Endothelial cell of umbilical vein (primary cell): ENCODE data around the gene CCDC85B. TPM values are rescaled to one million over a fixed set of nuclear protein-coding genes. Genes with fewer than 3 reads are reported as not detected.

ENCODE experiments used
- BruUV-seq: library from RNA; stranded (reverse); fragments of 400-500 nt; replicated peaks from 2 replicates; lab custom pipeline; 2021; lab: Mats Ljungman, UMichigan
- CTCF ChIA-PET: fragments of 300-600, 350-600 bp; sonication (Branson Sonifier 250); formaldehyde crosslinking; loops from one replicate; lab custom pipeline; 2021; ENCODE audit warnings: antibody characterized with exemption, inconsistent platforms; lab: Charles Lee
- POLR2A ChIA-PET: fragments of 300-600, 350-600 bp; sonication (Branson Sonifier 250); formaldehyde crosslinking; loops from one replicate; lab custom pipeline; 2021; ENCODE audit warnings: antibody characterized with exemption, inconsistent platforms; lab: Charles Lee
- DNase-seq: peaks from one replicate; pipeline ENCODE4 v3.0.0-alpha.2; 2011; ENCODE audit warnings: low read depth, low spot score
- FAIRE-seq: peaks from 2 replicates; lab custom pipeline; 2011; peaks lifted over from hg19 to GRCh38; lab: Jason Lieb, UNC
- H2AFZ ChIP-seq: 2 replicates; pipeline ENCODE4 v1.6.0; 2012; ENCODE audit warnings: low read depth, low read length, control low read depth, inconsistent platforms
- H3K27ac ChIP-seq: 2 replicates; pipeline ENCODE4 v1.5.1; 2011; ENCODE audit warnings: low read depth, mild to moderate bottlenecking, control low read depth, low read length, moderate library complexity; ENCODE audit not compliant: insufficient read depth
- H3K27me3 ChIP-seq, 2 experiments: 2 replicates each; pipeline versions ENCODE4 v1.6.0 to v1.6.1; 2011; ENCODE audit warnings: low read length in 2 of 2, mixed read lengths in 1 of 2; ENCODE audit not compliant: control insufficient read depth in 2 of 2, insufficient read depth in 2 of 2
- H3K36me3 ChIP-seq, 2 experiments: 2 replicates in 1 of 2; 3 replicates in 1 of 2; pipeline ENCODE4 v1.5.1; 2011; ENCODE audit warnings: low read length in 2 of 2, mild to moderate bottlenecking in 1 of 2, moderate library complexity in 1 of 2; ENCODE audit not compliant: control insufficient read depth in 2 of 2, insufficient read depth in 2 of 2; ENCODE audit errors: extremely low read depth in 1 of 2
- H3K4me1 ChIP-seq: 3 replicates; pipeline ENCODE4 v1.5.1; 2011; ENCODE audit warnings: mild to moderate bottlenecking, low read length; ENCODE audit not compliant: control insufficient read depth, insufficient read depth; ENCODE audit errors: extremely low read depth
- H3K4me2 ChIP-seq: 2 replicates; pipeline ENCODE4 v1.6.1; 2011; ENCODE audit warnings: low read length, control low read depth, mixed read lengths; ENCODE audit not compliant: insufficient read depth
- H3K4me3 ChIP-seq, 3 experiments: fragments of 200-600 bp in 1 of 3; sonication (generic), shearing (Covaris generic) in 1 of 3; replicated peaks in 1 of 3; 2 replicates each; pipeline ENCODE4 v1.5.1; 2011 to 2016; ENCODE audit warnings: control low read depth in 3 of 3, low read length in 3 of 3, mild to moderate bottlenecking in 2 of 3, inconsistent platforms in 1 of 3, low read depth in 1 of 3, moderate library complexity in 1 of 3; ENCODE audit not compliant: insufficient read depth in 1 of 3
- H3K79me2 ChIP-seq: 2 replicates; pipeline ENCODE4 v1.6.0; 2012; ENCODE audit warnings: low read length, inconsistent platforms; ENCODE audit not compliant: control insufficient read depth, insufficient read depth
- H3K9ac ChIP-seq: replicated peaks from 2 replicates; pipeline ENCODE3; 2011; ENCODE audit warnings: low read length, control low read depth; ENCODE audit not compliant: insufficient read depth; ENCODE audit errors: extremely low read depth
- H3K9me1 ChIP-seq: replicated peaks from 3 replicates; pipeline ENCODE4 v1.6.0; 2011; ENCODE audit warnings: mild to moderate bottlenecking, low read length; ENCODE audit not compliant: control insufficient read depth, insufficient read depth; ENCODE audit errors: extremely low read depth
- H3K9me3 ChIP-seq: replicated peaks from 2 replicates; pipeline ENCODE4 v1.5.1; 2012; ENCODE audit warnings: low read length, inconsistent platforms; ENCODE audit not compliant: control insufficient read depth, insufficient read depth
- H4K20me1 ChIP-seq: replicated peaks from 2 replicates; pipeline ENCODE3; 2011; ENCODE audit warnings: mild to moderate bottlenecking, low read length; ENCODE audit not compliant: control insufficient read depth, insufficient read depth; ENCODE audit errors: extremely low read depth
- CTCF ChIP-seq, 2 donors: IDR thresholded peaks; 1 replicate in 1 of 2; 2 replicates in 1 of 2; pipeline ENCODE4 v1.5.1; 2011; ENCODE audit warnings: low read length in 2 of 2, mild to moderate bottlenecking in 2 of 2, moderate library complexity in 2 of 2, control low read depth in 1 of 2, inconsistent platforms in 1 of 2, low read depth in 1 of 2; ENCODE audit not compliant: insufficient read depth in 1 of 2; ENCODE audit errors: extremely low read depth in 1 of 2
- EZH2 ChIP-seq: IDR thresholded peaks from 2 replicates; pipeline ENCODE4 v1.6.1; 2012; ENCODE audit warnings: borderline replicate concordance, low read depth, mild to moderate bottlenecking, moderate library complexity, low read length, inconsistent platforms; ENCODE audit not compliant: severe bottlenecking
- FOS ChIP-seq: IDR thresholded peaks from 2 replicates; pipeline ENCODE4 v1.6.1; 2011; ENCODE audit warnings: mild to moderate bottlenecking, low read length, moderate library complexity, borderline replicate concordance; ENCODE audit not compliant: insufficient read depth
- JUN ChIP-seq: IDR thresholded peaks from 2 replicates; pipeline ENCODE4 v1.6.1; 2011; ENCODE audit warnings: borderline replicate concordance, low read depth; ENCODE audit not compliant: insufficient read length, insufficient read depth
- MYC ChIP-seq: IDR thresholded peaks from one replicate; pipeline ENCODE4 v1.6.1; 2011; ENCODE audit warnings: mild to moderate bottlenecking, low read depth, low read length
- POLR2A ChIP-seq: IDR thresholded peaks from 2 replicates; pipeline ENCODE4 v1.6.1; 2012; ENCODE audit warnings: low read depth, mild to moderate bottlenecking, control low read depth, low read length
- POLR2AphosphoS5 ChIP-seq: IDR thresholded peaks from 2 replicates; pipeline ENCODE4 v1.6.1; 2012; ENCODE audit warnings: low read depth, mild to moderate bottlenecking, control low read depth, low read length, moderate library complexity; ENCODE audit not compliant: insufficient read depth
- dilution Hi-C: fragments of 300-500 bp; cut with MboI; formaldehyde crosslinking; loops from one replicate; pipeline ENCODE4 v1.15.0; 2019; ENCODE audit warnings: low sequenced_read_pairs; ENCODE audit not compliant: extremely low pct_ligation_motif_present
- intact Hi-C: fragments of 100-400 bp; cut with micrococcal nuclease; formaldehyde crosslinking; loops from one replicate; pipeline ENCODE4 v1.10.0; 2022
- polyA plus RNA-seq, 4 experiments: library from polyadenylated mRNA; depleted of rRNA in 3 of 4; stranded (reverse) in 3 of 4; unstranded in 1 of 4; fragments of >200 nt; gene quantifications; 2 replicates each; pipeline versions ENCODE4 v1.2.1 to v1.2.3, GENCODE V29; 2011 to 2012; ENCODE audit warnings: missing spikeins in 1 of 4
- total RNA-seq: library from RNA; stranded (reverse); gene quantifications from 2 replicates; pipeline ENCODE4 v1.2.3, GENCODE V29; 2021

Gene CCDC85B
- total and polyA plus RNA-seq, 2 donors (not counting 3 experiments of a cell fraction or from before 2014, with no cell fraction given), result 105 to 107 TPM

GRCh38 chr11:65853246-65853979, 37.1 kb upstream of the CCDC85B start:
- H3K9ac ChIP-seq, result no peak overlapping the region
- H3K9me1 ChIP-seq, result no peaks in the 10 kb centered on the region
- no peak overlapping the region for H2AFZ ChIP-seq
- no peak for TF ChIP-seq MYC
- TF ChIP-seq JUN, result no peak
- no peak for TF ChIP-seq EZH2
- no peak for TF ChIP-seq POLR2A
- TF ChIP-seq FOS, result no peak
- TF ChIP-seq POLR2AphosphoS5, result peak; percentile 4
- H3K4me3 ChIP-seq, result no peak overlapping the region
- FAIRE-seq, result peak; percentile 38
- ChIA-PET CTCF (interaction anchor here (0.9 to 1.9 kb wide), 2 partner anchors 15 to 73 kb away, joined by 4 to 6 read pairs; no protein-coding TSS in a partner anchor), POLR2A (no interaction called here)
- H3K36me3 ChIP-seq, result peaks cover 36 to 44% of the 10 kb centered on the region in 2 experiments
- H3K27me3 ChIP-seq, result no peaks in the 10 kb centered on the region
- H3K27ac ChIP-seq, result no peak overlapping the region
- DNase-seq, result no peak
- peaks cover 15% of the 10 kb centered on the region for H3K4me1 ChIP-seq
- H4K20me1 ChIP-seq, result peaks cover 9% of the 10 kb centered on the region
- H3K79me2 ChIP-seq, result peaks cover 49% of the 10 kb centered on the region
- no peak overlapping the region for H3K4me2 ChIP-seq
- H3K9me3 ChIP-seq, result no peaks in the 10 kb centered on the region
- intact Hi-C loops (no loop called here), dilution Hi-C loops (no loop called here)
- no TSS peak for BruUV-seq

DNA sequence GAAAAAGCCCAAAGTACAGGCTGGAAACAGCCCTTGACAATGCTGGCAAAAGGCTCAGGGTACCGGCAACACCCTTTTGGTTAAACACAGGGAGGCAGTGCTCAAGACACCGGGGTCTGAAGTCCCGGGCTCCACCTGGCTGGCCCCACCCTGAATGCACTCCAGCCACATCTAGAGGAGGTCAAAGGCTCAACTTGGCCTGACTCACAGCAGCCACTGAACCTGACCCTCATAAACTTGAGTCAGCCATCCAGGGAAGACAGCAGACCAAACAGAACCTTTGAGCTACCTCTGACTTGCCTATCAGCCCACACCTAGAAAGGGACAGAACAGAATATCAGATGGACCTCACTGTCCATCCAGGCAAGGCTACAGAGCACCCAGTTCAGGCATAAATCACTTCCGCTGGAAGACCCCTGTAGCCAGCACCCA, 36.3 kb upstream of the CCDC85B start:
- Histone ChIP-seq H3K9ac (no peak overlapping the region), H4K20me1 (peaks cover 9% of the 10 kb centered on the region)

More for the DNA sequence above, 36.3 kb upstream of the CCDC85B start:
- peaks cover 21% of the 10 kb centered on the region for H3K4me1 ChIP-seq
- POLR2A ChIA-PET, result no interaction called here
- no peaks in the 10 kb centered on the region for H3K9me3 ChIP-seq
- no peak overlapping the region for H3K4me2 ChIP-seq
- no peak overlapping the region for H3K27ac ChIP-seq
- DNase-seq, result no peak
- H2AFZ ChIP-seq, result no peak overlapping the region
- H3K9me1 ChIP-seq, result no peaks in the 10 kb centered on the region
- peaks cover 49% of the 10 kb centered on the region for H3K79me2 ChIP-seq
- H3K4me3 ChIP-seq, result no peak overlapping the region
- BruUV-seq, result no TSS peak
- dilution Hi-C loops (no loop called here), intact Hi-C loops (no loop called here)
- FAIRE-seq, result no peak
- H3K36me3 ChIP-seq, result peaks cover 36 to 44% of the 10 kb centered on the region in 2 experiments
- no peak for TF ChIP-seq POLR2AphosphoS5
- no peak for TF ChIP-seq JUN
- TF ChIP-seq EZH2, result no peak
- no peak for TF ChIP-seq MYC
- no peak for TF ChIP-seq CTCF (IDR thresholded peaks at IDR 0.05; ENCODE audit: extremely low read depth in 1 of 2, insufficient read depth in 1 of 2, low read depth in 1 of 2, low read length in 2 of 2)
- no peak for TF ChIP-seq POLR2A
- no peak for TF ChIP-seq FOS
- no peaks in the 10 kb centered on the region for H3K27me3 ChIP-seq
- CTCF ChIA-PET, result no interaction called here
